GM21619 (cell line): Measurements from ENCODE around the gene MLXIP.
A peak's percentile ranks its signal among the peaks of the same experiment; 100 is the strongest.
"Not testable (repeated sequence)": the region's sequence is repeated elsewhere in the genome, so short reads cannot be mapped to it uniquely, and the experiment has no call there.

Source experiments
- ATAC-seq: cut with Tn5 transposase; IDR thresholded peaks from one replicate; pipeline ENCODE4 v1.9.1; 2021; ENCODE audit not compliant: unreplicated experiment

The MLXIP gene

GRCh38 chr12:122054842-122055520, 23.6 kb upstream of the MLXIP start:
- ATAC-seq, result no peak

- ATAC-seq, result not testable (repeated sequence)
Measured at GRCh38 chr12:122056406-122056805, 22.1 kb upstream of the MLXIP start.

GRCh38 chr12:122057007-122057735, 21.4 kb upstream of the MLXIP start:
- no peak for ATAC-seq

GRCh38 chr12:122057769-122058168, 20.8 kb upstream of the MLXIP start:
- no peak for ATAC-seq

GRCh38 chr12:122058549-122059149, 19.9 kb upstream of the MLXIP start:
- ATAC-seq, result no peak

GRCh38 chr12:122059203-122059960, 19.2 kb upstream of the MLXIP start:
- no peak for ATAC-seq

GRCh38 chr12:122060081-122060501, 18.5 kb upstream of the MLXIP start:
- ATAC-seq, result no peak

- no peak for ATAC-seq
Measured at GRCh38 chr12:122061253-122061652, 17.3 kb upstream of the MLXIP start.

- ATAC-seq, result no peak
Measured at GRCh38 chr12:122062832-122063693, 15.5 kb upstream of the MLXIP start.

- no peak for ATAC-seq
Measured at GRCh38 chr12:122063694-122064024, 14.9 kb upstream of the MLXIP start.

GRCh38 chr12:122064025-122064777, 14.4 kb upstream of the MLXIP start:
- ATAC-seq, result peak; percentile 51

GRCh38 chr12:122064780-122065588, 13.6 kb upstream of the MLXIP start:
- no peak for ATAC-seq

GRCh38 chr12:122067548-122067947, 11.0 kb upstream of the MLXIP start:
- no peak for ATAC-seq

- ATAC-seq, result peak; percentile 94
Measured at GRCh38 chr12:122067966-122068365, 10.6 kb upstream of the MLXIP start.

GRCh38 chr12:122072031-122072970, 6.3 kb upstream of the MLXIP start:
- no peak for ATAC-seq

GRCh38 chr12:122073815-122074214, 4.7 kb upstream of the MLXIP start:
- no peak for ATAC-seq

GRCh38 chr12:122076743-122077495, 1.6 kb upstream of the MLXIP start:
- no peak for ATAC-seq
